Fibroblast of skin of left biceps (primary cell): ENCODE results near the gene PLPP1.

Experiments used
- DNase-seq, 2 experiments: peaks; one replicate each; pipeline ENCODE4 v3.0.0-alpha.2; 2013; ENCODE audit warnings: low read depth in 2 of 2

PLPP1 gene

GRCh38 chr5:55409775-55410174 is 125.0 kb downstream of the PLPP1 start:
- DNase-seq: no peak

GRCh38 chr5:55407984-55408383 is 126.8 kb downstream of the PLPP1 start:
- no peak for DNase-seq

GRCh38 chr5:55407059-55407684 is 127.6 kb downstream of the PLPP1 start:
- peak; percentile 33 to 38 for DNase-seq

GRCh38 chr5:55406292-55406691 is 128.5 kb downstream of the PLPP1 start:
- DNase-seq: no peak

GRCh38 chr5:55402199-55402598 is 132.6 kb downstream of the PLPP1 start:
- no peak for DNase-seq

GRCh38 chr5:55393501-55394175 is 141.1 kb downstream of the PLPP1 start:
- DNase-seq: no peak

GRCh38 chr5:55392669-55393068 is 142.1 kb downstream of the PLPP1 start:
- no peak for DNase-seq

- no peak for DNase-seq
These were observed 143.1 kb downstream of the PLPP1 start for GRCh38 chr5:55391707-55392106.

- no peak for DNase-seq
These were observed 146.9 kb downstream of the PLPP1 start for GRCh38 chr5:55387865-55388264.

GRCh38 chr5:55386356-55386755 is 148.4 kb downstream of the PLPP1 start:
- no peak for DNase-seq

- no peak for DNase-seq
These were observed 148.9 kb downstream of the PLPP1 start for GRCh38 chr5:55385846-55386245.

- no peak for DNase-seq
These were observed 149.5 kb downstream of the PLPP1 start for GRCh38 chr5:55385227-55385626.

- no peak for DNase-seq
These were observed 150.7 kb downstream of the PLPP1 start for GRCh38 chr5:55384072-55384471.

- no peak for DNase-seq
These were observed 151.5 kb downstream of the PLPP1 start for GRCh38 chr5:55383254-55383653.

GRCh38 chr5:55377810-55378209 is 157.0 kb downstream of the PLPP1 start:
- DNase-seq: no peak
